Activated CD4-positive, alpha-beta memory T cell treated with anti-CD3 and anti-CD28 coated beads for 36 hours (primary cell): ENCODE results near the gene ATXN7. TPM values are rescaled to one million over a fixed set of nuclear protein-coding genes. Genes with fewer than 3 reads are reported as not detected.

Source experiments
- CTCF ChIA-PET: fragments of 350-600 bp; sonication (Branson Sonifier 250); formaldehyde crosslinking; loops from one replicate; lab custom pipeline; 2021; ENCODE audit warnings: antibody characterized with exemption, inconsistent platforms; lab: Charles Lee
- POLR2A ChIA-PET: fragments of 350-600 bp; sonication (Branson Sonifier 250); formaldehyde crosslinking; loops from one replicate; lab custom pipeline; 2021; ENCODE audit warnings: antibody characterized with exemption; lab: Charles Lee
- DNase-seq: peaks from one replicate; pipeline ENCODE4 v3.0.0-alpha.2; 2020
- H3K27ac Mint-ChIP-seq: one replicate; pipeline ENCODE4 v1.8.0; 2021; ENCODE audit warnings: mixed read lengths
- H3K27me3 Mint-ChIP-seq: one replicate; pipeline ENCODE4 v1.8.0; 2021; ENCODE audit warnings: mixed read lengths
- H3K36me3 Mint-ChIP-seq: one replicate; pipeline ENCODE4 v1.8.0; 2021; ENCODE audit warnings: mixed read lengths
- H3K4me1 Mint-ChIP-seq: one replicate; pipeline ENCODE4 v1.8.0; 2021; ENCODE audit warnings: low read depth, mixed read lengths
- H3K4me3 Mint-ChIP-seq: one replicate; pipeline ENCODE4 v1.8.0; 2021; ENCODE audit warnings: mild to moderate bottlenecking, mixed read lengths
- H3K9me3 Mint-ChIP-seq: one replicate; pipeline ENCODE4 v1.8.0; 2021; ENCODE audit warnings: mixed read lengths
- intact Hi-C: fragments of 100-400 bp; cut with micrococcal nuclease; formaldehyde crosslinking; loops from one replicate; pipeline ENCODE4 v1.15.1; 2023
- total RNA-seq, 2 experiments: library from RNA; stranded (reverse); gene quantifications; one replicate each; pipeline ENCODE4 v1.2.3, GENCODE V29; 2021

ATXN7 gene
- total RNA-seq, 2 experiments from 2014 or later, result 26.3 to 29.4 TPM

GRCh38 chr3:63864965-63865327 lies 1.3 kb downstream of the ATXN7 start:
- Mint-ChIP-seq H3K4me3 (peak overlapping the region; percentile 92), H3K27me3 (no peaks in the 10 kb centered on the region), H3K4me1 (peaks cover 56% of the 10 kb centered on the region), H3K9me3 (no peaks in the 10 kb centered on the region), H3K36me3 (peaks cover 21% of the 10 kb centered on the region), H3K27ac (peak overlapping the region; percentile 93)
- intact Hi-C loops, result loop anchor here (1.0 to 5.0 kb wide), 3 partner anchors 46 to 157 kb away; partner anchors contain the start of gene PSMD6
- ChIA-PET POLR2A (interaction anchor here (1.7 kb wide), 1 partner anchor 47 kb away, joined by 10 read pairs; the partner anchor contains the start of gene SCAANT1), CTCF (interaction anchor here (1.1 kb wide), 1 partner anchor 97 kb away, joined by 3 read pairs; no protein-coding TSS in a partner anchor)
- DNase-seq, result no peak

- POLR2A ChIA-PET, result no interaction called here
- Mint-ChIP-seq H3K9me3 (no peaks in the 10 kb centered on the region), H3K36me3 (peaks cover 21% of the 10 kb centered on the region), H3K4me1 (peaks cover 57% of the 10 kb centered on the region), H3K27ac (no peak overlapping the region), H3K27me3 (no peaks in the 10 kb centered on the region), H3K4me3 (no peak overlapping the region)
- DNase-seq, result no peak
- CTCF ChIA-PET, result interaction anchor here (0.6 kb wide), 1 partner anchor 19 kb away, joined by 3 read pairs; no protein-coding TSS in a partner anchor
- intact Hi-C loops, result no loop called here
These were observed 3.6 kb downstream of the ATXN7 start for GRCh38 chr3:63867225-63867624.

GRCh38 chr3:63869940-63870614 lies 6.4 kb downstream of the ATXN7 start:
- Mint-ChIP-seq H3K4me3 (no peak overlapping the region), H3K4me1 (peaks cover 52% of the 10 kb centered on the region), H3K27ac (no peak overlapping the region), H3K27me3 (no peaks in the 10 kb centered on the region), H3K9me3 (no peaks in the 10 kb centered on the region), H3K36me3 (peaks cover 10% of the 10 kb centered on the region)
- no peak for DNase-seq
- CTCF ChIA-PET, result no interaction called here
- intact Hi-C loops, result no loop called here
- POLR2A ChIA-PET, result interaction anchor here (0.7 kb wide), 1 partner anchor 42 kb away, joined by 3 read pairs; the partner anchor contains the start of gene SCAANT1

GRCh38 chr3:63870615-63871005 lies 6.9 kb downstream of the ATXN7 start:
- CTCF ChIA-PET, result no interaction called here
- H3K4me3 Mint-ChIP-seq, result no peak overlapping the region
- POLR2A ChIA-PET, result interaction anchor here (0.7 kb wide), 1 partner anchor 42 kb away, joined by 3 read pairs; the partner anchor contains the start of gene SCAANT1

GRCh38 chr3:63872135-63872924 lies 8.7 kb downstream of the ATXN7 start:
- intact Hi-C loops, result no loop called here
- H3K9me3 Mint-ChIP-seq, result no peaks in the 10 kb centered on the region
- no peak overlapping the region for H3K27ac Mint-ChIP-seq
- DNase-seq, result no peak
- ChIA-PET POLR2A (no interaction called here), CTCF (no interaction called here)
- H3K36me3 Mint-ChIP-seq, result no peaks in the 10 kb centered on the region
- H3K4me3 Mint-ChIP-seq, result no peak overlapping the region
- H3K4me1 Mint-ChIP-seq, result peaks cover 56% of the 10 kb centered on the region
- no peaks in the 10 kb centered on the region for H3K27me3 Mint-ChIP-seq

More at GRCh38 chr3:63870615-63871005, 6.9 kb downstream of the ATXN7 start:
- H3K27me3 Mint-ChIP-seq, result no peaks in the 10 kb centered on the region
- H3K9me3 Mint-ChIP-seq, result no peaks in the 10 kb centered on the region
- H3K27ac Mint-ChIP-seq, result no peak overlapping the region
- H3K4me1 Mint-ChIP-seq, result peaks cover 53% of the 10 kb centered on the region
- intact Hi-C loops, result no loop called here
- peaks cover 6% of the 10 kb centered on the region for H3K36me3 Mint-ChIP-seq
- DNase-seq, result no peak

- H3K4me1 Mint-ChIP-seq, result peaks cover 56% of the 10 kb centered on the region
- H3K36me3 Mint-ChIP-seq, result no peaks in the 10 kb centered on the region
- no peak overlapping the region for H3K27ac Mint-ChIP-seq
- no peak for DNase-seq
- no peak overlapping the region for H3K4me3 Mint-ChIP-seq
- CTCF ChIA-PET, result no interaction called here
- no peaks in the 10 kb centered on the region for H3K27me3 Mint-ChIP-seq
- POLR2A ChIA-PET, result no interaction called here
- intact Hi-C loops, result no loop called here
- H3K9me3 Mint-ChIP-seq, result no peaks in the 10 kb centered on the region
These were observed 11.1 kb downstream of the ATXN7 start for GRCh38 chr3:63874769-63875168.

GRCh38 chr3:63875510-63875909 lies 11.8 kb downstream of the ATXN7 start:
- H3K9me3 Mint-ChIP-seq, result no peaks in the 10 kb centered on the region
- ChIA-PET CTCF (no interaction called here), POLR2A (no interaction called here)
- no peak overlapping the region for H3K4me3 Mint-ChIP-seq
- no peaks in the 10 kb centered on the region for H3K36me3 Mint-ChIP-seq
- H3K27me3 Mint-ChIP-seq, result no peaks in the 10 kb centered on the region
- no peak overlapping the region for H3K27ac Mint-ChIP-seq
- peaks cover 54% of the 10 kb centered on the region for H3K4me1 Mint-ChIP-seq
- no peak for DNase-seq
- intact Hi-C loops, result no loop called here

- POLR2A ChIA-PET, result no interaction called here
- intact Hi-C loops, result no loop called here
- no peaks in the 10 kb centered on the region for H3K9me3 Mint-ChIP-seq
- no peaks in the 10 kb centered on the region for H3K36me3 Mint-ChIP-seq
- H3K4me1 Mint-ChIP-seq, result peaks cover 54% of the 10 kb centered on the region
- no peak overlapping the region for H3K4me3 Mint-ChIP-seq
- no peak overlapping the region for H3K27ac Mint-ChIP-seq
- DNase-seq, result no peak
- CTCF ChIA-PET, result no interaction called here
- H3K27me3 Mint-ChIP-seq, result no peaks in the 10 kb centered on the region
These were observed 12.6 kb downstream of the ATXN7 start for GRCh38 chr3:63876260-63876659.

- DNase-seq, result no peak
- peaks cover 49% of the 10 kb centered on the region for H3K4me1 Mint-ChIP-seq
- intact Hi-C loops, result no loop called here
- H3K27ac Mint-ChIP-seq, result no peak overlapping the region
- no peaks in the 10 kb centered on the region for H3K27me3 Mint-ChIP-seq
- peaks cover 2% of the 10 kb centered on the region for H3K36me3 Mint-ChIP-seq
- POLR2A ChIA-PET, result interaction anchor here (0.9 kb wide), 1 partner anchor 12 kb away, joined by 3 read pairs; no protein-coding TSS in a partner anchor
- no peak overlapping the region for H3K4me3 Mint-ChIP-seq
- H3K9me3 Mint-ChIP-seq, result no peaks in the 10 kb centered on the region
- CTCF ChIA-PET, result interaction anchor here (0.8 kb wide), 1 partner anchor 16 kb away, joined by 3 read pairs; no protein-coding TSS in a partner anchor
These were observed 14.2 kb downstream of the ATXN7 start for GRCh38 chr3:63877737-63878393.

- no peak overlapping the region for H3K4me3 Mint-ChIP-seq
- POLR2A ChIA-PET, result interaction anchor here (0.9 kb wide), 1 partner anchor 12 kb away, joined by 3 read pairs; no protein-coding TSS in a partner anchor
- intact Hi-C loops, result no loop called here
- H3K27me3 Mint-ChIP-seq, result no peaks in the 10 kb centered on the region
- DNase-seq, result no peak
- peaks cover 2% of the 10 kb centered on the region for H3K36me3 Mint-ChIP-seq
- H3K27ac Mint-ChIP-seq, result no peak overlapping the region
- CTCF ChIA-PET, result interaction anchor here (0.8 kb wide), 1 partner anchor 15 kb away, joined by 3 read pairs; no protein-coding TSS in a partner anchor
- no peaks in the 10 kb centered on the region for H3K9me3 Mint-ChIP-seq
- H3K4me1 Mint-ChIP-seq, result peaks cover 49% of the 10 kb centered on the region
These were observed 14.9 kb downstream of the ATXN7 start for GRCh38 chr3:63878394-63879060.

- DNase-seq, result no peak
- no peak overlapping the region for H3K27ac Mint-ChIP-seq
- intact Hi-C loops, result no loop called here
- no peaks in the 10 kb centered on the region for H3K9me3 Mint-ChIP-seq
- H3K4me1 Mint-ChIP-seq, result peaks cover 49% of the 10 kb centered on the region
- H3K4me3 Mint-ChIP-seq, result no peak overlapping the region
- peaks cover 2% of the 10 kb centered on the region for H3K36me3 Mint-ChIP-seq
- no peaks in the 10 kb centered on the region for H3K27me3 Mint-ChIP-seq
- ChIA-PET CTCF (no interaction called here), POLR2A (no interaction called here)
These were observed 17.0 kb downstream of the ATXN7 start for GRCh38 chr3:63880653-63881052.
